GM23248 (cell line): Measurements from ENCODE around the gene TIFAB.

Source experiments
- EZH2 ChIP-seq: fragments of 200-600 bp; sonication (generic); IDR thresholded peaks from 2 replicates; pipeline ENCODE4 v1.6.1; 2018; ENCODE audit warnings: antibody characterized with exemption, mild to moderate bottlenecking; ENCODE audit not compliant: insufficient read depth, poor library complexity, severe bottlenecking
- EZH2phosphoT487 ChIP-seq: fragments of 200-600 bp; sonication (generic); IDR thresholded peaks from 2 replicates; pipeline ENCODE4 v1.6.1; 2018; ENCODE audit warnings: antibody characterized with exemption, moderate library complexity, mild to moderate bottlenecking, low read depth; ENCODE audit not compliant: insufficient read depth

GRCh38 chr5:135423846-135424168 lies 28.3 kb downstream of the TIFAB start:
- TF ChIP-seq EZH2phosphoT487 (no peak), EZH2 (no peak)
